ENCODE data around the gene FAM187B. TPM values are rescaled to one million over a fixed set of nuclear protein-coding genes. Genes with fewer than 3 reads are reported as not detected.

FAM187B gene
- total RNA-seq, result not detected
- long read RNA-seq, donor 1, result 0 reads
- long read RNA-seq, donor 2, result 0 reads

DNA sequence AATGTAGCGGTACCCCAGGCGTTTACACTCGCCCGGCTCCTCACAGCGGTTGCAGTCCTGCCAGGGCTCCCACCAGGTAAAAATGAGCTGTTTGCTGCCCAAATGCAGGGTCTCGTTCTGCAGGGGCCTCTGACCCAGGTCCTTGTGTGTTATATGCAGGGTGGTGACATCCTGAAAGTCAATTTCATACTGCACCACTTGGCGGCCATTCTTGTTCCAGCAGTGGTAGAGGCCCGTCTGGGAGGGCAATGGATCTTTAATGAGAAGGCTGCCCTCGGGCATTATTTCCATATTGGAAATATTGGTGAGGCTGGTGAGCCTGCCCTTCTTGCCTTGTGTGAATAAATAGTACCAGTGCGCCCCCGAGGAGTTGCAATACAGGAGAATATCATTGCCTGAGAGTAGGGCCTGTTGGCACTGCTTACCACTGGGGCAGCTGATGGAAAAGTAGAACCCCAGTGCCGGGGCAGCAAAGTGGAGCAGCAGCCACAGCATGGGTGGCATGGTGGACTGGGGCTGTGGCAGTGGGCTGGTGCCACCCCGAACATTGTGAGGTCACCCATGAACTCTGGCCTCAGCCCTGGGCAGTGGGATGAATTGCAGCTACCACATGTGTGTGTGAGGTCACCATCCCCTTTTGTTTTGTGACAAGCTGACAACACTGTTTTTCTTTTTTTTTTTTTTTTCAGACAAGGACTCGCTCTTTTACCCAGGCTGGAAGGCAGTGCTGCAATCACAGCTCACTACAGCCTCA, at the start of gene FAM187B:
Gene FAM187B, minus strand, starts transcription at position 563 of the 754 bp plus-strand sequence. Its CDS starts 59 bp downstream, at position 504.
- no peak for ATAC-seq
- no peak for TF ChIP-seq CTCF (IDR thresholded peaks at IDR 0.05)
- Histone ChIP-seq H3K4me3 (no peak within 1 kb of the TSS), H3K9me3 (no peaks in the 10 kb centered on the region), H3K36me3 (ENCODE audit: low read depth) (no peaks in the 10 kb centered on the region), H3K4me1 (ENCODE audit: low read depth) (no peaks in the 10 kb centered on the region)
- no peak for DNase-seq
- intact Hi-C loops (cut with DNase I, micrococcal nuclease), result no loop called here

DNA sequence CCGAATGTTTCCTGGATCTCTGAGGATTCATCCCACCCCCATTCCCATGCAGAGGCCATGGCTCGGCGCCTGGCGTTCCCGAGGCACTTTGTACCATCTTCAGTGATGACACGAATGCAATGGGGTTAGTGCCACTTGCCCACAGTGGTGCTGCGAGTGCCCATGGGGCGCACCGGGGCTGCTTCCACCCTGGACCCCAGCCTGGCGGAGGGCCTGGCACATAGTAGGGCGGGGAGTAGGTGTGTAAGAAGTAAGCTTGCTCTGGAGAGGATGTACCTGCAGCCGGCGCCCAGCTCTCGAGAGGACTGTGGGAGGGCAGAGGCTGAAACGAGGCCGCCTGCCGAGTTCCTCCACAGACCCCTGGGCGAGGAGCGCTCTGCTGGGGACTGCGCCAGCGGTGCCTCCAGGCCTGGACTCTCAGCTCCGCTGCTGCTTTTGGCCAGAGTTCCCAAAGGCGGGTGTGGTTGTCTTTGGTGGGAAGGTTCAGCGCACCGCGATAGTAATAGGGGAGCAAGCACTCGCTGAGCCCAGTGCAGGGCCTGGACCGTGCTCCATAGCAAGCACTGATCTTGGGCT, 48.3 kb upstream of the FAM187B start:
- H3K9me3 ChIP-seq, result no peaks in the 10 kb centered on the region
- intact Hi-C loops (cut with DNase I, micrococcal nuclease), result no loop called here
- ATAC-seq, result no peak
- H3K4me1 ChIP-seq (ENCODE audit: low read depth), result no peaks in the 10 kb centered on the region
- H3K4me3 ChIP-seq, result no peak overlapping the region
- TF ChIP-seq CTCF (IDR thresholded peaks at IDR 0.05), result no peak
- H3K36me3 ChIP-seq (ENCODE audit: low read depth), result no peaks in the 10 kb centered on the region
- DNase-seq, result no peak

GRCh38 chr19:35274323-35274722, 45.8 kb upstream of the FAM187B start:
- TF ChIP-seq CTCF (IDR thresholded peaks at IDR 0.05), result no peak
- DNase-seq (no peak), ATAC-seq (no peak)
- intact Hi-C loops (cut with DNase I, micrococcal nuclease), result no loop called here
- H3K9me3 ChIP-seq, result no peaks in the 10 kb centered on the region
- H3K4me1 ChIP-seq (ENCODE audit: low read depth), result peaks cover 7% of the 10 kb centered on the region
- H3K4me3 ChIP-seq, result no peak overlapping the region
- H3K36me3 ChIP-seq (ENCODE audit: low read depth), result peaks cover 5% of the 10 kb centered on the region

- Histone ChIP-seq H3K9me3 (no peaks in the 10 kb centered on the region), H3K4me3 (no peak overlapping the region), H3K4me1 (ENCODE audit: low read depth) (peaks cover 7% of the 10 kb centered on the region), H3K36me3 (ENCODE audit: low read depth) (peaks cover 5% of the 10 kb centered on the region)
- DNase-seq (no peak), ATAC-seq (no peak)
- intact Hi-C loops (cut with DNase I, micrococcal nuclease), result no loop called here
- TF ChIP-seq CTCF (IDR thresholded peaks at IDR 0.05), result no peak
These were observed 45.2 kb upstream of the FAM187B start for GRCh38 chr19:35273686-35274259.

- peaks cover 7% of the 10 kb centered on the region for H3K4me1 ChIP-seq (ENCODE audit: low read depth)
- H3K36me3 ChIP-seq (ENCODE audit: low read depth), result peaks cover 5% of the 10 kb centered on the region
- intact Hi-C loops (cut with DNase I, micrococcal nuclease), result no loop called here
These were observed 44.6 kb upstream of the FAM187B start for GRCh38 chr19:35272954-35273649.

More at GRCh38 chr19:35272954-35273649, 44.6 kb upstream of the FAM187B start:
- no peak overlapping the region for H3K4me3 ChIP-seq
- ATAC-seq (no peak), DNase-seq (no peak)
- no peaks in the 10 kb centered on the region for H3K9me3 ChIP-seq
- no peak for TF ChIP-seq CTCF (IDR thresholded peaks at IDR 0.05)
